CD14-positive monocyte (primary cell): ENCODE data around the gene LRCH4. TPM values are rescaled to one million over a fixed set of nuclear protein-coding genes. Genes with fewer than 3 reads are reported as not detected.

ENCODE experiments used
- DNase-seq, 3 donors: peaks; one replicate each; pipeline ENCODE4 v3.0.0-alpha.2; 2011 to 2022
- H2AFZ ChIP-seq: 2 replicates; pipeline ENCODE4 v1.6.0; 2012; ENCODE audit warnings: mild to moderate bottlenecking, low read depth, low read length, inconsistent platforms; ENCODE audit not compliant: insufficient read depth, poor library complexity, severe bottlenecking
- H3K27ac ChIP-seq, 2 donors: 1 replicate in 1 of 2; 2 replicates in 1 of 2; pipeline ENCODE4 v1.5.1; 2012 to 2013; ENCODE audit warnings: low read length in 2 of 2, control low read depth in 1 of 2, inconsistent platforms in 1 of 2, low read depth in 1 of 2, mild to moderate bottlenecking in 1 of 2
- H3K27me3 ChIP-seq, 2 donors: one replicate each; pipeline versions ENCODE4 v1.6.0 to v1.6.1; 2011 to 2013; ENCODE audit warnings: low read length in 2 of 2; ENCODE audit not compliant: control insufficient read depth in 2 of 2, insufficient read depth in 2 of 2
- H3K36me3 ChIP-seq, 2 donors: replicated peaks in 1 of 2; 1 replicate in 1 of 2; 2 replicates in 1 of 2; pipeline versions ENCODE4 v1.5.1 to v1.6.1; 2012 to 2013; ENCODE audit warnings: low read length in 2 of 2, control low read depth in 1 of 2, inconsistent platforms in 1 of 2, mild to moderate bottlenecking in 1 of 2; ENCODE audit not compliant: insufficient read depth in 2 of 2, control insufficient read depth in 1 of 2
- H3K4me1 ChIP-seq, 2 donors: 1 replicate in 1 of 2; 2 replicates in 1 of 2; pipeline versions ENCODE4 v1.5.1 to v1.6.1; 2012 to 2013; ENCODE audit warnings: low read length in 2 of 2, control low read depth in 1 of 2, inconsistent platforms in 1 of 2, mild to moderate bottlenecking in 1 of 2, moderate library complexity in 1 of 2; ENCODE audit not compliant: insufficient read depth in 2 of 2, control insufficient read depth in 1 of 2
- H3K4me2 ChIP-seq: replicated peaks from 2 replicates; pipeline ENCODE3; 2012; ENCODE audit warnings: low read length, moderate library complexity, mild to moderate bottlenecking; ENCODE audit not compliant: poor library complexity, severe bottlenecking; ENCODE audit errors: extremely low read depth
- H3K4me3 ChIP-seq, 3 experiments: fragments of 200-600 bp in 1 of 3; sonication (generic) in 1 of 3; replicated peaks in 1 of 3; 1 replicate in 2 of 3; 2 replicates in 1 of 3; pipeline ENCODE4 v1.5.1; 2011 to 2013; ENCODE audit warnings: low read length in 3 of 3, mild to moderate bottlenecking in 3 of 3, control low read depth in 2 of 3, low read depth in 2 of 3, inconsistent platforms in 1 of 3, moderate library complexity in 1 of 3
- H3K79me2 ChIP-seq: 2 replicates; pipeline ENCODE4 v1.6.0; 2012; ENCODE audit warnings: mild to moderate bottlenecking, control low read depth, inconsistent platforms, low read length, moderate library complexity; ENCODE audit not compliant: insufficient read depth
- H3K9ac ChIP-seq: 2 replicates; pipeline ENCODE4 v1.6.0; 2017; ENCODE audit warnings: low read length, mild to moderate bottlenecking; ENCODE audit not compliant: insufficient read depth, poor library complexity, severe bottlenecking
- H3K9me3 ChIP-seq, 2 donors: replicated peaks in 1 of 2; 1 replicate in 1 of 2; 2 replicates in 1 of 2; pipeline versions ENCODE4 v1.5.1 to v1.6.1; 2012 to 2013; ENCODE audit warnings: low read length in 2 of 2, control low read depth in 1 of 2; ENCODE audit not compliant: control insufficient read depth in 1 of 2, insufficient read depth in 1 of 2
- H4K20me1 ChIP-seq: 2 replicates; pipeline ENCODE4 v1.6.0; 2012; ENCODE audit warnings: mild to moderate bottlenecking, low read length, control low read depth, moderate library complexity; ENCODE audit not compliant: insufficient read depth
- H3K27ac Mint-ChIP-seq, 7 donors: one replicate each; pipeline ENCODE4 v1.8.0; 2020; ENCODE audit warnings: mild to moderate bottlenecking in 7 of 7, mixed read lengths in 7 of 7, moderate library complexity in 6 of 7, inconsistent platforms in 2 of 7
- H3K27me3 Mint-ChIP-seq, 3 donors: one replicate each; pipeline ENCODE4 v1.8.0; 2021 to 2022; ENCODE audit warnings: low read depth in 3 of 3, mild to moderate bottlenecking in 3 of 3, mixed read lengths in 3 of 3, moderate library complexity in 3 of 3, inconsistent platforms in 1 of 3
- H3K36me3 Mint-ChIP-seq, 2 donors: one replicate each; pipeline ENCODE4 v1.8.0; 2020; ENCODE audit warnings: mixed read lengths in 2 of 2, inconsistent platforms in 1 of 2, mild to moderate bottlenecking in 1 of 2
- H3K4me1 Mint-ChIP-seq: one replicate; pipeline ENCODE4 v1.8.0; 2020; ENCODE audit warnings: mild to moderate bottlenecking, mixed read lengths
- H3K4me3 Mint-ChIP-seq, 2 donors: one replicate each; pipeline ENCODE4 v1.8.0; 2020; ENCODE audit warnings: mild to moderate bottlenecking in 2 of 2, mixed read lengths in 2 of 2, moderate library complexity in 1 of 2
- H3K9me3 Mint-ChIP-seq, 7 donors: one replicate each; pipeline ENCODE4 v1.8.0; 2020 to 2022; ENCODE audit warnings: mixed read lengths in 7 of 7, mild to moderate bottlenecking in 6 of 7, moderate library complexity in 6 of 7, inconsistent platforms in 2 of 7
- WGBS: methylation state at CpG from one replicate; pipeline ENCODE4 v1.1.5; 2013; ENCODE audit warnings: missing lambda C conversion rate; ENCODE audit not compliant: insufficient coverage; 5-methylcytosine and 5-hydroxymethylcytosine counted together
- intact Hi-C, 2 donors: fragments of 100-400 bp; cut with micrococcal nuclease; formaldehyde crosslinking; loops; one replicate each; pipeline versions ENCODE4 v1.15.0 to v1.15.1; 2023
- polyA plus RNA-seq, 3 donors: library from polyadenylated mRNA; depleted of rRNA in 1 of 3; unstranded in 2 of 3; stranded (reverse) in 1 of 3; fragments of 300-500 nt in 2 of 3; fragments of >200 nt in 1 of 3; fragmentation: Illumina TruSeq in 2 of 3; gene quantifications; 1 replicate in 2 of 3; 2 replicates in 1 of 3; pipeline ENCODE4 v1.2.3, GENCODE V29; 2012 to 2021
- TF ChIP-seq, protein P1 (sequence below): fragments of 200-600 bp; IDR thresholded peaks from one replicate; pipeline ENCODE4 v1.8.0; 2022; ENCODE audit warnings: antibody characterized with exemption, mild to moderate bottlenecking

LRCH4 gene
- polyA plus RNA-seq, 3 donors, result 132 to 286 (median 134) TPM

DNA sequence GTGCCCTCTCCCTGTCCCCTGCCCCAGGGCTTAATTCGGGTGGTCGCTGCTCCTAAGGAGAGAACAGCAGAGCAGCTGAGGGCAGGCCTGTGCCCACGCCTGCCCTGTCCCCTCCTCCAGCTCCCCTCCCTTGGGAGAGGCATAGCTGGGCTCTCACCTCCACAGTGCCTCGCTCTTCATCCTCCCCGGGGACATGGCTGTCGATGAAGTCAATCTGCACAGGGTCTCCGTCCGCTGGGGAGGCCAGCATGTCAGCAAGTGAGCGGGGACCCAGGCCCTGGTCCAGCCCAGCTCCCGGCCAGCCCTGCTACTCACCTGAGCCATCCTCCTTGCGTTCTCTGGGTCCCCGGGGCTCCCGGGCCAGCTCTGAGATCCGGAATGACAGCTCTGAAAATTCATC, 8.4 kb downstream of the LRCH4 start:
- peaks cover 0 to 5% (median 0%) of the 10 kb centered on the region in 7 donors for H3K9me3 Mint-ChIP-seq
- 97% methylated on average over 14 of the region's 14 CpGs for WGBS

GRCh38 chr7:100577103-100577502, 8.8 kb downstream of the LRCH4 start:
- peaks cover 2 to 14% of the 10 kb centered on the region in 2 donors for H3K4me1 ChIP-seq
- peaks cover 27% of the 10 kb centered on the region for H3K79me2 ChIP-seq
- H3K36me3 ChIP-seq, result peaks cover 95 to 97% of the 10 kb centered on the region in 2 donors
- no peak overlapping the region for H3K27ac ChIP-seq
- Mint-ChIP-seq H3K4me3 (no peak overlapping the region), H3K9me3 (peaks cover 0 to 5% (median under 1%) of the 10 kb centered on the region in 7 donors), H3K36me3 (peaks cover 12 to 45% of the 10 kb centered on the region in 2 donors), H3K27ac (no peak overlapping the region), H3K27me3 (peaks cover 3 to 18% (median 11%) of the 10 kb centered on the region in 3 donors), H3K4me1 (peaks cover 5% of the 10 kb centered on the region)
- H4K20me1 ChIP-seq, result peaks cover 98% of the 10 kb centered on the region
- 99% methylated on average over 14 of the region's 24 CpGs for WGBS
- H3K9me3 ChIP-seq, result no peaks in the 10 kb centered on the region
- no peak overlapping the region for H3K9ac ChIP-seq
- no peak overlapping the region for H2AFZ ChIP-seq
- intact Hi-C loops, result no loop called here
- TF ChIP-seq, protein P1, sequence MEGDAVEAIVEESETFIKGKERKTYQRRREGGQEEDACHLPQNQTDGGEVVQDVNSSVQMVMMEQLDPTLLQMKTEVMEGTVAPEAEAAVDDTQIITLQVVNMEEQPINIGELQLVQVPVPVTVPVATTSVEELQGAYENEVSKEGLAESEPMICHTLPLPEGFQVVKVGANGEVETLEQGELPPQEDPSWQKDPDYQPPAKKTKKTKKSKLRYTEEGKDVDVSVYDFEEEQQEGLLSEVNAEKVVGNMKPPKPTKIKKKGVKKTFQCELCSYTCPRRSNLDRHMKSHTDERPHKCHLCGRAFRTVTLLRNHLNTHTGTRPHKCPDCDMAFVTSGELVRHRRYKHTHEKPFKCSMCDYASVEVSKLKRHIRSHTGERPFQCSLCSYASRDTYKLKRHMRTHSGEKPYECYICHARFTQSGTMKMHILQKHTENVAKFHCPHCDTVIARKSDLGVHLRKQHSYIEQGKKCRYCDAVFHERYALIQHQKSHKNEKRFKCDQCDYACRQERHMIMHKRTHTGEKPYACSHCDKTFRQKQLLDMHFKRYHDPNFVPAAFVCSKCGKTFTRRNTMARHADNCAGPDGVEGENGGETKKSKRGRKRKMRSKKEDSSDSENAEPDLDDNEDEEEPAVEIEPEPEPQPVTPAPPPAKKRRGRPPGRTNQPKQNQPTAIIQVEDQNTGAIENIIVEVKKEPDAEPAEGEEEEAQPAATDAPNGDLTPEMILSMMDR, result no peak
- peaks cover 0 to 5% of the 10 kb centered on the region in 2 donors for H3K27me3 ChIP-seq
- H3K4me3 ChIP-seq, result no peak overlapping the region
- DNase-seq, result no peak
- H3K4me2 ChIP-seq, result no peak overlapping the region

More for the DNA sequence above, 8.4 kb downstream of the LRCH4 start:
- Histone ChIP-seq H3K4me3 (no peak overlapping the region), H3K9ac (no peak overlapping the region), H3K27me3 (peaks cover 0 to 1% of the 10 kb centered on the region in 2 donors), H2AFZ (no peak overlapping the region), H4K20me1 (peaks cover 98% of the 10 kb centered on the region), H3K4me1 (peaks cover 6 to 14% of the 10 kb centered on the region in 2 donors), H3K27ac (no peak overlapping the region), H3K4me2 (no peak overlapping the region), H3K79me2 (peaks cover 31% of the 10 kb centered on the region), H3K36me3 (peaks cover 95 to 97% of the 10 kb centered on the region in 2 donors), H3K9me3 (no peaks in the 10 kb centered on the region)
- Mint-ChIP-seq H3K27me3 (peaks cover 1 to 14% (median 7%) of the 10 kb centered on the region in 3 donors), H3K36me3 (peaks cover 8 to 41% of the 10 kb centered on the region in 2 donors), H3K4me3 (no peak overlapping the region), H3K4me1 (peaks cover 8% of the 10 kb centered on the region), H3K27ac (no peak overlapping the region)
- DNase-seq, result no peak
- intact Hi-C loops, result no loop called here
- TF ChIP-seq, protein P1, result no peak
